HEK293 (cell line): Measurements from ENCODE around the gene NCSTN.

ENCODE experiments used
- IKZF3 ChIP-seq: fragments of 450-650 bp; IDR thresholded peaks from 2 replicates; pipeline ENCODE4 v1.5.0; 2018; ENCODE audit warnings: missing biosample characterization, mild to moderate bottlenecking, missing genetic modification characterization, moderate library complexity
- KLF10 ChIP-seq: fragments of 450-650 bp; IDR thresholded peaks from 2 replicates; pipeline ENCODE4 v1.5.1; 2018; ENCODE audit warnings: missing biosample characterization, mild to moderate bottlenecking, missing genetic modification characterization
- KLF9 ChIP-seq: fragments of 450-650 bp; formaldehyde crosslinking; IDR thresholded peaks from 2 replicates; pipeline ENCODE4 v1.5.1; 2016; ENCODE audit warnings: missing biosample characterization, missing genetic modification characterization, low read depth
- PRDM2 ChIP-seq: fragments of 450-650 bp; formaldehyde crosslinking; IDR thresholded peaks from 2 replicates; pipeline ENCODE4 v1.5.1; 2016; ENCODE audit warnings: missing biosample characterization, missing genetic modification characterization, borderline replicate concordance
- PRDM4 ChIP-seq: fragments of 450-650 bp; formaldehyde crosslinking; IDR thresholded peaks from 2 replicates; pipeline ENCODE4 v1.5.1; 2017; ENCODE audit warnings: missing biosample characterization, missing genetic modification characterization
- PRDM6 ChIP-seq: fragments of 450-650 bp; formaldehyde crosslinking; IDR thresholded peaks from 2 replicates; pipeline ENCODE4 v1.5.1; 2017; ENCODE audit warnings: missing biosample characterization, missing genetic modification characterization
- RBAK ChIP-seq: fragments of 450-650 bp; formaldehyde crosslinking; IDR thresholded peaks from 2 replicates; pipeline ENCODE4 v1.5.1; 2016; ENCODE audit warnings: missing biosample characterization, missing genetic modification characterization
- ZBTB11 ChIP-seq: fragments of 450-650 bp; formaldehyde crosslinking; conservative IDR thresholded peaks from 2 replicates; pipeline ENCODE4 v1.5.1; 2016; ENCODE audit warnings: low read depth, missing biosample characterization, missing genetic modification characterization
- ZNF114 ChIP-seq: fragments of 450-650 bp; formaldehyde crosslinking; IDR thresholded peaks from 2 replicates; pipeline ENCODE4 v1.5.0; 2017; ENCODE audit warnings: missing biosample characterization, missing genetic modification characterization
- ZNF138 ChIP-seq: fragments of 450-650 bp; formaldehyde crosslinking; IDR thresholded peaks from 2 replicates; pipeline ENCODE4 v1.5.1; 2016; ENCODE audit warnings: missing biosample characterization, missing genetic modification characterization, borderline replicate concordance
- ZNF146 ChIP-seq: fragments of 450-650 bp; formaldehyde crosslinking; IDR thresholded peaks from 2 replicates; pipeline ENCODE4 v1.5.1; 2016; ENCODE audit warnings: missing biosample characterization, missing genetic modification characterization
- ZNF175 ChIP-seq: fragments of 450-650 bp; formaldehyde crosslinking; IDR thresholded peaks from 2 replicates; pipeline ENCODE4 v1.5.1; 2016; ENCODE audit warnings: missing biosample characterization, missing genetic modification characterization
- ZNF266 ChIP-seq: fragments of 450-650 bp; formaldehyde crosslinking; IDR thresholded peaks from 2 replicates; pipeline ENCODE4 v1.5.1; 2016; ENCODE audit warnings: missing biosample characterization, missing genetic modification characterization, low read depth
- ZNF394 ChIP-seq: fragments of 450-650 bp; formaldehyde crosslinking; IDR thresholded peaks from 2 replicates; pipeline ENCODE4 v1.5.1; 2016; ENCODE audit warnings: missing biosample characterization, missing genetic modification characterization, mild to moderate bottlenecking, moderate library complexity, borderline replicate concordance
- ZNF426 ChIP-seq: fragments of 450-650 bp; formaldehyde crosslinking; IDR thresholded peaks from 2 replicates; pipeline ENCODE4 v1.5.1; 2017; ENCODE audit warnings: missing biosample characterization, missing genetic modification characterization, mild to moderate bottlenecking, inconsistent platforms, moderate library complexity
- ZNF473 ChIP-seq: fragments of 450-650 bp; formaldehyde crosslinking; IDR thresholded peaks from 2 replicates; pipeline ENCODE4 v1.5.1; 2017; ENCODE audit warnings: missing biosample characterization, missing genetic modification characterization
- ZNF521 ChIP-seq: fragments of 450-650 bp; formaldehyde crosslinking; IDR thresholded peaks from 2 replicates; pipeline ENCODE4 v1.5.1; 2017; ENCODE audit warnings: missing biosample characterization, mild to moderate bottlenecking, missing genetic modification characterization
- ZNF585B ChIP-seq: fragments of 450-650 bp; formaldehyde crosslinking; IDR thresholded peaks from 2 replicates; pipeline ENCODE4 v1.5.1; 2016; ENCODE audit warnings: missing biosample characterization, missing genetic modification characterization
- ZNF701 ChIP-seq: fragments of 450-650 bp; formaldehyde crosslinking; IDR thresholded peaks from 2 replicates; pipeline ENCODE4 v1.5.1; 2016; ENCODE audit warnings: missing biosample characterization, missing genetic modification characterization
- ZNF768 ChIP-seq: fragments of 450-650 bp; formaldehyde crosslinking; IDR thresholded peaks from 2 replicates; pipeline ENCODE4 v1.5.1; 2018; ENCODE audit warnings: missing biosample characterization, mild to moderate bottlenecking, missing genetic modification characterization
- ZNF830 ChIP-seq: fragments of 450-650 bp; IDR thresholded peaks from 2 replicates; pipeline ENCODE4 v1.5.0; 2018; ENCODE audit warnings: missing biosample characterization, missing genetic modification characterization, low read depth, mild to moderate bottlenecking, moderate library complexity
- ZNF843 ChIP-seq: fragments of 450-650 bp; formaldehyde crosslinking; IDR thresholded peaks from 2 replicates; pipeline ENCODE4 v1.5.1; 2016; ENCODE audit warnings: missing biosample characterization, missing genetic modification characterization
- ZSCAN5A ChIP-seq: fragments of 450-650 bp; formaldehyde crosslinking; IDR thresholded peaks from 2 replicates; pipeline ENCODE4 v1.5.1; 2016; ENCODE audit warnings: missing biosample characterization, missing genetic modification characterization

NCSTN gene

GRCh38 chr1:160407839-160408801 lies 64.9 kb downstream of the NCSTN start (continued):
- TF ChIP-seq ZNF701 (tag by site-specific recombination) (no peak), PRDM2 (tag by site-specific recombination) (no peak), ZNF146 (no peak), ZNF394 (tag by site-specific recombination) (no peak), ZNF473 (no peak), KLF9 (tag by site-specific recombination) (no peak), RBAK (tag by site-specific recombination) (no peak), ZNF521 (tag by site-specific recombination) (no peak), ZSCAN5A (no peak), ZNF138 (tag by site-specific recombination) (no peak), ZNF175 (tag by site-specific recombination) (no peak), ZNF114 (tag by site-specific recombination) (no peak), ZNF266 (tag by site-specific recombination) (no peak), ZNF768 (tag by site-specific recombination) (no peak), PRDM4 (tag by site-specific recombination) (no peak), KLF10 (no peak), ZNF426 (tag by site-specific recombination) (no peak), ZNF843 (tag by site-specific recombination) (no peak), IKZF3 (tag by site-specific recombination) (no peak), ZNF830 (tag by site-specific recombination) (no peak), ZNF585B (tag by site-specific recombination) (no peak), ZBTB11 (tag by site-specific recombination) (no peak), PRDM6 (tag by site-specific recombination) (no peak)
